Kidney capillary endothelial cell (primary cell): ENCODE results near the gene ZIC4.

Experiments used
- DNase-seq: peaks from one replicate; pipeline ENCODE4 v3.0.0-alpha.2; 2018; ENCODE audit warnings: low spot score

ZIC4 gene

DNA sequence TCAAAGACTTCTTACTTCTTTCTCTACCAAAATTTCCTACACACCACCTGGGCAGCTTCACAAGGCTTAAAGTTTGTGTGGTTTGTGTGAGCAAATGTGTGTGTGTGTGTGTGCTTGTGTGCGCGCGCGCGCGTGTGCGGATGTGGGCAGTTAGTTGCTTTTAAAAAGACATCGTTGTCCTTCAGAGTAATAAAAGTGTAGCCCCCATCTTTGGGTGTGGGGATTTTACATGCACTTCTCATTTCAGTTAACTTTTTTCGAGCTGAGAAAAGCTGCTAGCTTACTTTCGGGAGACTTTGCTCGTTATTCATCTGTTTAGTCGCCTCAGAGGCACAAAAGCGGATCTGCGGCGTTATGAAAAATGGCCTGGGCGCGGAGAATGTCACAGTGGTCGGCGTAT, 36.0 kb downstream of the ZIC4 start:
- no peak for DNase-seq

DNA sequence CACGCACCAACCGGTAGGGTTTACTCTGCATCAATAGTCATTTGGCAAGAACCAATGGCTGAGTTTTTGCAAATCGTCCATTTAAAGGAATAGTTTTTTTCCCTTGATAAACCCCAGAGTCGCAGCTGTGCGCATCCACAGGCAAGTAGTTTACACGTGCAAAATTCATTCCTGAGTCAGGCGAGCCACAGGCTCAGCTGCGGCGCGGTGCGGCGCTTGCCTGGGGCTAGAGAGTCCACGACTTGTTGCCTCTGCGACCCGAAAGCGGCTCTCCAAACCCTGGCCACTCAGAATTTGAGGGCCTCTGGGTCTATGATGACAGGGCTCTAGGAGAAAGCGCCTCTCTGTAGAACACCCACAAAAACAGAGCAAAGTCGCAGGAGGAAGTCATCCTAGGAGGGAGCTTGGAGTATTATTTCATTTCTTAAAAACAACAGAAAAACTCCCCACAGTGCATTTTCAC, 36.7 kb downstream of the ZIC4 start:
- DNase-seq: no peak

- no peak for DNase-seq
Measured at GRCh38 chr3:147369231-147369630, 37.1 kb downstream of the ZIC4 start.

GRCh38 chr3:147368561-147369221, 37.7 kb downstream of the ZIC4 start:
- DNase-seq: no peak

DNA sequence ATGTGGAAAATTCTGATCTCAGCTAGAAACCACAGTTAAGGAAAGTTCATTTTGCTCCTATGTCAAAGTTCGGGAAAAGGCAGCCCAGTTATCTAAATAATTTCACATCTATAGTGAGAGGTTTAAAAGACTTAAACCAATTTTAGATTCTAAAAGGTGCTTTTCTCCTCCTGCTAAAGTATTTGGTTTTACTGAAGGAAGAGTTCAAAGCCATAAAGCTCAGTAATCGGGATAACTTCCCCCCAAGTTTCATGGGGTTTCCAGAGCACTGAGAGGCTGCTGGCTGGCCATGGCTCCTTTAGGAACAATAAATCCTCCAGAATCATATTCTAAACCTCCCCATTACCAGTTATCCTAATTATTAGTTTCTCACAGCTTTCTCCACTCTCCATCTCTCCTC, 38.2 kb downstream of the ZIC4 start:
- no peak for DNase-seq

GRCh38 chr3:147367676-147368075, 38.7 kb downstream of the ZIC4 start:
- no peak for DNase-seq

DNA sequence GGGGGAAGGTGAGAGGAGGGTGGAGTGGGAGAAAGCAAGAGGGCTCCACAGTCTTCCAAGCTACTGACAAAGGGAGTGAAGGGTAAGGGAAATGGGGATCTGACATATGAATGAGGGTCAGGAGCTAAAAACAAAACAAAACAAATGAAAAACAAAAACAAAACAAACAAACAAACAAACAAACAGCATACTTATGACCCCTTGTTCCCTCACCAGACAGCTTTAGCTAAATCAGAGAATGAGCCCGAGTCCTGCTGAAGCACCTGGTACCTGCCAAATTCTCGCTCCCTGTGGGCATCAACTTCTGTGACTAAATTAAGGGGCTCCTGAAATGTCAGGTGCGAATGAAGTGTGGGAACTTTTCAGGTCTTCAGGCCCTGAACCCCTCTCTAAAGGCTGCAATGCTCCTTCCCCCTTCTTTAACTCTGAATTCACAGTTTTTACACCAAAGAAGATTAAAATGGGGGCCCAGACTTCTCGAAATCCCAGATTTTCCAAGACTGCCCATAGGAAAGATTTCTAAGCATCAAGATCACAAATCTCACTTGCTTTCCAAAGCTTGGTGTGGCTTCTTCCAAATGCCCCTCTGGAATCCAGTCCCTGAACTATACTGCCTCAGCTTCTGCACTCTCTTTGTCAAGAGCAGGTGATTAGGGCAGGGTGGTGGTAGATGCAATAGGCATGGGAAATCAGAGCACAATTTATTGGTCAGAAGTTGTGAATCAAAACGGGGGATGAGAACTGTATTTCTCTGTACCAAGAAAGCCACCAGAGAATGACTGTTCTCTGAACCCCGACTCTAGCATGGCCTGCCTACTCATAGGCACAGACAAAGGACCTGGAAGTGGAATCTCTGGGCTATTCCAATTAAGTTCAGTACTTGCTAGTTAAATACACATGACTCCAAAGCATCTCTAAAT, 40.9 kb downstream of the ZIC4 start:
- DNase-seq: no peak

DNA sequence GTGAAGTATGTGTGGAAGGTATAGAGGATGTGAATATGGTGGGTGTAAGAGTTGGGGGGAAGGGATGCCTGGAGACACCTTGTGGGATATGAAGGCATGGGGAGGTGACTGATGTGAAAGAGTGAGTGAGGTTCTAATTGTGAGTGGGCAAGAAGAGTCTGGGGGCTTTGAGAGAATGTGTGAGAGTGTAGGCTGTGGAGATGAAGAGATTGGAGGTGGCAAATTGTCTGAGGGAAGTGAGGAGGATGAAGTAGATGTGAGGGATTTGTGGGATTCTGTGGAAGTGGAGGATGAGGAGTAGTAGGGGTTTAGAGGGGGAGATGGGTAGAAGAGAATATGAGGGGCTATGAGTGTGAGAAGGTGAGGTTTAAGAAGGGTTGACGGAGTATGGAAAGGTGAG, 41.6 kb downstream of the ZIC4 start:
- DNase-seq: no peak

DNA sequence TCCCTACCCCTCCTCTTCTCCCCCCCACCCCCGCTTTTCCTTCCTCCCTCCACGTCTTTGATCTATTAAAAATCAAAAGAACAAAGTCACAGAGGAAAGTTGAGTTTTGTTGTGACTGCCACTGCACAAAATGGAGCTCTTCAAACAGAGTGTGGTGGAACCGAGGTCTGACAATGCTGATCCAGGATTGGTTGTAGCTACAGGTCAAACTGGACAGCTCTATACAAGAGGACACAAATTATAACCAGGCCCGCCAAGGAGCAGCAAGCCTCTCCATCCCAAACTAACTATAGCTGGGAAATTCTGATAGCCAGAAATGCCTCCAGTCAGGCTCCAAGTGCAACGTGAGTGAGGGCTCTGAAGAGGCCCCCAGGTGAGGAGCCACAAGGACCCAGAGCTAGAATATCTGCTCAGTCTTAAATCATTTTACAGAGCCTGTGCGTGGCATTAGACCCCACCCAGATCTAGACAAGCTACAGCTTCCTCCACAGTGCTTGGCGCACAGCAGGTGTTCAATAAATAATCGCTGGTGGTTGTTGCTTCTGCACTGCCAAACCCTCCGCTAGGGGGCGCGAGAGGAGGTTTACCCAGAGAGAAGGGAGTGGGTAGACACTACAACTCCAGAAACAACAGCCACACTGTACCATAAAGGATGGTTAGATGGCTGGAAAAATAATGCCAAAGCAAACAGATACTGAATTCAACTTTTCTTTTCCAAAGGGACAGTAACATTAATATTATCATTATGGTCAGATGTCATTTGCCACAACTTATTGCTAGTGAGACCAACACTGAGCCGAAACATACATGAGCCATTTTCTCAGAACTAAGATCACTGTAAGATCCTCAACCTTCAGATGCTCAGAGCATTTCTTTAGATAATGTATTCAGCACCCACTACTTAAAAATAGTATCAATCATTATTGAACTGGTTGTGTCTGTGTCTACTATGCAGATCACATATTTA, 44.6 kb downstream of the ZIC4 start:
- DNase-seq: peak; percentile 11

GRCh38 chr3:147360646-147361453, 45.5 kb downstream of the ZIC4 start:
- no peak for DNase-seq

GRCh38 chr3:147360051-147360439, 46.3 kb downstream of the ZIC4 start:
- DNase-seq: no peak

DNA sequence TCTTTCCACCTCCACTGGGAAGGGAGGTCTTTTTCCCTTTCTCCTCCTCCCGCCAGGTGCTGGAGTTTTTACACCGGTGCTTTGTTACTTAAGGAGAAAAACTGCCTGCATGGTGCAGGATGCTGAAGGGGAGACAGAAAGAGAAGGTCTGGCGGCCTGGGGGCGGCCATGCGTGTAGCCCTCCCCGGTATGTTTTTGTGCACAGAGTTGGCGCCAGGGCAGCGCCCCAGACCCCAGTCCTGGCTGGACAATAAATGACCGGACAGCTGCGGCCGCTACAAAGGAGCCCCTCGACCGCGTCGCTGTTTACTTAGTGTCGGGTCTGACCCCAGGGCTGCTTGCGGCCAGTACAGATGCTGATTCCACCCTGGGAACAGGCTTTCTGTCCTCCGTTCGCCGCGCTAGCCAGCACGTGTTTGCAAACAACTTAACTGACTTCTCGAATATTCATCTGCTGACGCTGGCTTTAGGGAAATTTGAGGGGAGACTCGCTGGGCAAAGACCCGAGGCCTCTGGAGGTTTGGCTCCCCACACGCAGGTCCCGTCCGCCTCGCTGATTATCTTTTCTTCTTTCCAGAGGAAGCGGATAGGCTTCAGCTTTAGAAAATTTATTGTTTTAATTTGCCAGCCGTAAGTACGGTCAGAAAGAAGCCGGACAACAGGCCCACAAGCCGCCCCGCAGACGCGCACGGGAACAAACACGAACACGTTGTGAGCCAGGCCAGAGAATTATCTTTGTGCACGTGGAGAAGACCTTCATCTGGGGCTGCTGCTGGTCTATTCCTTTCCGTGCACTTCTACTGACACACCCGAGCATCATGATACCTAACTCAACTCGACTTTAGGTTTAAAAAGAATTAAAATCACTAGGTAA, 46.9 kb downstream of the ZIC4 start:
- DNase-seq: no peak

DNA sequence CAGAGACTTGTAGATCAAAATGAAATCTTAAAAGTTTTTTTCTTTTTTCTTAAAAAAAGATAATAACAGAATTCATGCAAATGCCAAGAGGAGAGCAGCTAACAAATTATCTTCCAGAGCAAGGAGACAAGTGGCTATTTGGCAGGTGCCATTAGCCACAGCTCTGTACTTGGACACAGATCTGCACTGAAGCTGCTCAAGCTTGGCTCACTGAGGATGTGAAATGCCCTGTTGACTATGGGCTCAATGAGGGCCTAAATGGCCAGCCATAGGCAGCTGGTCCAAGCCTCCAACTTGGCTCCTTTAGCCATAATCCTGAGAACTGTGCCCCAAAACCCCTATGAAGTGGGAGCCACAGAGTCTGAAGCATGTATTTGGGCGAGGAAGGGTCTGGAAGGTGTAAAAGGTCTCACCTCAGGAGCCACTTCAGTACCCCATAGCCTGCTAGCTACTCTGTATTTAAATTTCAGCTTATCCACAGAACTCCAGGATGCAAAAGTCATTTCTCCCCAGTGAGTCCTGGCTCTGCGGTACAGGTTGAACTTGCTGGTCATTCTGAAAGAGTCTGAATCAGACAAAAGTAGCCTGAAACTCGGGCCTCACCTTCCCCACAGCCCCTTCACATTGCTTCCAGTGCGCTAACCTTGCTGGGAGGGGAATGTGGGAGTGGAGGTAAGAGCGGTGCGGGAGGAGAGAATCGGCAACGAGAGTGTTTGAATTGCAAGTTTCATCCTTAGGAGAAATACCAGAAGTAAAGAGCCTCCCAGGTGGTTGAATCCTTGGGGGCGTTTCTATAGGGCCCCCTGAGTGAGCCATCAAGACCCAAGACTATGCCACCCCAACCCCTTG, 48.0 kb downstream of the ZIC4 start:
- no peak for DNase-seq

GRCh38 chr3:147356909-147357900, 49.1 kb downstream of the ZIC4 start:
- DNase-seq: no peak

DNA sequence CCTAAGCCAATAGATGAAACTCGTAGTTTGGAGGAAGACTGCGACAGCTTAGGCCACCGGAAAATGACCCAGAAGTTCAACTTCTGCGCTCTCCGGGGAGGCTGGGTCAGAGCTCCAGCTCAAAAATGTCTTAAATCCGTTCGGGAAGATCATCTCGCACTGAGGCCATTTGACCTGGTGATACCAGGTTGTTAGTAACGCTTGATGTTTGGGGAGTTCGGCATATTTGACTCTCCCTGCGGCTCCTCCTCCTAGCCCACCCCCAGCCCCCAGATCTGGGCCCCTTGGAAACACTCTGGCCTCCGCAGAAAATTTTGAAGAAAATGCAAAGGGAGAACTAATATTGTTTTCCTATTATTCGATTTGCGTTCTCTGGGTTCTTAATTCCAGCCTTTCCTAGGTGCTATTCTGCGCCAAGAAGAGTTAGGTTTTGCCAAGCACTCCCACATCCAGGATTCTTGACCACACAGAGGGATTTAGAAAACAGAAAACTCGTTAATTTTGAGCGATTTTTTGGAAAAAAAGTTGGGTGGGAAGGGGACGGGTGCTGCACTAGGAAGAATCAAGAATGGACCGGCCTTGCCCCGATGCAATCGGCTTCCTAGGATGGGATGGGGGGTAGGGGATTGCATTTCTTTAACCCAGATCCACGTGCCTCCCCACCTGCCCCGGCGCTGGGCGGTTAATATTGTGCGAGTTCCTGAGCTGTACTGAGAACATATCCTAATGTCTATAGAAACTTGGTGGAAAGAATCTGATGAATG, 50.0 kb downstream of the ZIC4 start:
- no peak for DNase-seq

- no peak for DNase-seq
Measured at GRCh38 chr3:147355753-147356090, 50.6 kb downstream of the ZIC4 start.

GRCh38 chr3:147355084-147355752, 51.1 kb downstream of the ZIC4 start:
- DNase-seq: no peak
